ENCODE results near the gene CEP104. TPM values are rescaled to one million over a fixed set of nuclear protein-coding genes. Genes with fewer than 3 reads are reported as not detected.

CEP104 gene
- total and polyA plus RNA-seq, 9 of the 15 experiments (the other 6 are each of a cell fraction or from before 2014, with no cell fraction given), result 11.2 to 63.4 (median 42.6) TPM

GRCh38 chr1:3807769-3808168 is 49.2 kb downstream of the CEP104 start (continued):
- no peak for TF ChIP-seq FOXP4 (CRISPR knock-in tag; IDR thresholded peaks at IDR 0.05; ENCODE audit: borderline replicate concordance)
- TF ChIP-seq TCF3 (CRISPR knock-in tag; IDR thresholded peaks at IDR 0.05), result peak; percentile 59
- TF ChIP-seq MTA3 (IDR thresholded peaks at IDR 0.05; ENCODE audit: borderline replicate concordance), result peak; percentile 59; the same call in 1 of the 2 replicates
- TF ChIP-seq TCF15 (CRISPR knock-in tag; IDR thresholded peaks at IDR 0.05), result no peak
- peak; percentile 87 for TF ChIP-seq CTBP1 (IDR thresholded peaks at IDR 0.05; ENCODE audit: borderline replicate concordance)
- TF ChIP-seq CREB5 (CRISPR knock-in tag; IDR thresholded peaks at IDR 0.05), result no peak
- TF ChIP-seq ZNF586 (CRISPR knock-in tag; conservative IDR thresholded peaks at IDR 0.05), result no peak
- TF ChIP-seq ZNF75A (CRISPR knock-in tag; IDR thresholded peaks at IDR 0.05), result no peak
- TF ChIP-seq EZH2 (IDR thresholded peaks at IDR 0.05; ENCODE audit: borderline replicate concordance, low read depth, low read length), result no peak
- no peak for TF ChIP-seq JUN (IDR thresholded peaks at IDR 0.05; ENCODE audit: borderline replicate concordance, low read depth, low read length)
- TF ChIP-seq JUN (CRISPR knock-in tag; IDR thresholded peaks at IDR 0.05; ENCODE audit: borderline replicate concordance), result no peak
- no peak for TF ChIP-seq ZNF146 (CRISPR knock-in tag; IDR thresholded peaks at IDR 0.05; ENCODE audit: unreplicated experiment)
- TF ChIP-seq ZBTB40 (IDR thresholded peaks at IDR 0.05), result no peak
- no peak for TF ChIP-seq ZBTB40 (CRISPR knock-in tag; IDR thresholded peaks at IDR 0.05)
- TF ChIP-seq HMBOX1 (IDR thresholded peaks at IDR 0.05), result peak; percentile 65; the same call in 1 of the 2 replicates
